Neural progenitor cell (in vitro differentiated cells): ENCODE results near the gene RBM15. TPM values are rescaled to one million over a fixed set of nuclear protein-coding genes. Genes with fewer than 3 reads are reported as not detected.

ENCODE experiments used
- DNase-seq: peaks from one replicate; pipeline ENCODE4 v3.0.0-alpha.2; 2016; ENCODE audit warnings: low spot score
- H2AFZ ChIP-seq: fragments of 200-600 bp; sonication (generic); replicated peaks from 2 replicates; pipeline ENCODE4 v1.6.1; 2016; ENCODE audit warnings: antibody characterized with exemption
- H3F3A ChIP-seq: fragments of 200-600 bp; sonication (generic); 2 replicates; pipeline ENCODE4 v1.6.1; 2016; ENCODE audit warnings: antibody characterized with exemption, low read depth
- H3K27ac ChIP-seq: fragments of 200-600 bp; sonication (generic); 2 replicates; pipeline ENCODE4 v1.5.1; 2016; ENCODE audit warnings: mild to moderate bottlenecking
- H3K27me3 ChIP-seq: fragments of 200-600 bp; sonication (generic); 2 replicates; pipeline ENCODE4 v1.6.1; 2016; ENCODE audit warnings: mild to moderate bottlenecking, moderate library complexity
- H3K36me3 ChIP-seq: fragments of 200-600 bp; sonication (generic); 2 replicates; pipeline ENCODE4 v1.5.1; 2016
- H3K4me1 ChIP-seq: fragments of 200-600 bp; sonication (generic); 2 replicates; pipeline ENCODE4 v1.6.1; 2016; ENCODE audit warnings: mixed run types
- H3K4me2 ChIP-seq: fragments of 200-600 bp; sonication (generic); 2 replicates; pipeline ENCODE4 v1.6.1; 2016
- H3K4me3 ChIP-seq: fragments of 200-600 bp; sonication (generic); 2 replicates; pipeline ENCODE4 v1.5.1; 2016
- H3K79me2 ChIP-seq: fragments of 200-600 bp; sonication (generic); 2 replicates; pipeline ENCODE4 v1.6.1; 2016; ENCODE audit warnings: low read depth
- H3K9ac ChIP-seq: fragments of 200-600 bp; sonication (generic); 2 replicates; pipeline ENCODE4 v1.6.1; 2016
- H3K9me3 ChIP-seq: fragments of 200-600 bp; sonication (generic); 2 replicates; pipeline ENCODE4 v1.5.1; 2016; ENCODE audit warnings: low read depth
- H4K20me1 ChIP-seq: fragments of 200-600 bp; sonication (generic); 2 replicates; pipeline ENCODE4 v1.6.1; 2016; ENCODE audit warnings: low read depth
- H3K27ac Mint-ChIP-seq: 3 replicates; pipeline ENCODE4 v1.8.0; 2021; ENCODE audit warnings: mixed read lengths
- H3K27me3 Mint-ChIP-seq: 2 replicates; pipeline ENCODE4 v1.8.0; 2022; ENCODE audit warnings: low read depth, mild to moderate bottlenecking, inconsistent platforms, moderate library complexity, mixed read lengths; ENCODE audit not compliant: insufficient read depth
- H3K36me3 Mint-ChIP-seq: 3 replicates; pipeline ENCODE4 v1.8.0; 2021; ENCODE audit warnings: mixed read lengths
- H3K4me1 Mint-ChIP-seq: 3 replicates; pipeline ENCODE4 v1.8.0; 2021; ENCODE audit warnings: mixed read lengths
- H3K4me3 Mint-ChIP-seq: 3 replicates; pipeline ENCODE4 v1.8.0; 2021; ENCODE audit warnings: mild to moderate bottlenecking, moderate library complexity, mixed read lengths
- H3K9me3 Mint-ChIP-seq: 3 replicates; pipeline ENCODE4 v1.8.0; 2020; ENCODE audit warnings: mixed read lengths
- EZH2 ChIP-seq: fragments of 200-600 bp; sonication (generic); IDR thresholded peaks from 2 replicates; pipeline ENCODE4 v1.6.1; 2017; ENCODE audit warnings: antibody characterized with exemption, mild to moderate bottlenecking, moderate library complexity
- EZH2phosphoT487 ChIP-seq: fragments of 200-600 bp; sonication (generic); IDR thresholded peaks from 2 replicates; pipeline ENCODE4 v1.6.1; 2017; ENCODE audit warnings: antibody characterized with exemption
- total RNA-seq: library from RNA; depleted of rRNA; stranded (reverse); fragments of >200 nt; gene quantifications from 2 replicates; pipeline ENCODE4 v1.2.3, GENCODE V29; 2015; ENCODE audit warnings: low replicate concordance
- TF ChIP-seq, protein P1 (sequence below): fragments of 200-600 bp; sonication (generic); IDR thresholded peaks from 2 replicates; pipeline ENCODE4 v1.5.1; 2017; ENCODE audit warnings: antibody characterized with exemption, mild to moderate bottlenecking

RBM15 gene
- total RNA-seq, 1 donor from 2014 or later, result 66.9 TPM

DNA sequence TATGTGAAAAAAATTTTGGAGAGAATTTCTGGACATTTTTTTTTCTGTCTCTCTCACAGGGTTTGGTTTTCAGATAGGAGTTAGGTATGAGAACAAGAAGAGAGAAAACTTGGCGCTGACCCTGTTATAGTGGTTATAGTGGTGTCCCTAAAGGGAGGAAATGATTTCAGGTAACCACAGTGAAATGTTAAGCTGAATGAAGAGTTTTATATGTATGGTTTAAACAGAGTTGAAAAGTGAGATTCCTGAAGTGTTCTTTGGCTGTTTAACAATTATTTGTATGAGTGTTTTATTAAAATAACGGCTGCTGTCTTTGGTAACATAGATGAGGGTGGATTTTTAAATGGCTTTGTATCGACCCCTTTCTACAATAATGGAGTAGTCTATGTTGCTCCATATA, 6.3 kb downstream of the RBM15 start:
- no peaks in the 10 kb centered on the region for H3K27me3 ChIP-seq
- H3K36me3 Mint-ChIP-seq, result peaks cover 27% of the 10 kb centered on the region
- H3K4me1 ChIP-seq, result peaks cover 93% of the 10 kb centered on the region
- TF ChIP-seq, protein P1, sequence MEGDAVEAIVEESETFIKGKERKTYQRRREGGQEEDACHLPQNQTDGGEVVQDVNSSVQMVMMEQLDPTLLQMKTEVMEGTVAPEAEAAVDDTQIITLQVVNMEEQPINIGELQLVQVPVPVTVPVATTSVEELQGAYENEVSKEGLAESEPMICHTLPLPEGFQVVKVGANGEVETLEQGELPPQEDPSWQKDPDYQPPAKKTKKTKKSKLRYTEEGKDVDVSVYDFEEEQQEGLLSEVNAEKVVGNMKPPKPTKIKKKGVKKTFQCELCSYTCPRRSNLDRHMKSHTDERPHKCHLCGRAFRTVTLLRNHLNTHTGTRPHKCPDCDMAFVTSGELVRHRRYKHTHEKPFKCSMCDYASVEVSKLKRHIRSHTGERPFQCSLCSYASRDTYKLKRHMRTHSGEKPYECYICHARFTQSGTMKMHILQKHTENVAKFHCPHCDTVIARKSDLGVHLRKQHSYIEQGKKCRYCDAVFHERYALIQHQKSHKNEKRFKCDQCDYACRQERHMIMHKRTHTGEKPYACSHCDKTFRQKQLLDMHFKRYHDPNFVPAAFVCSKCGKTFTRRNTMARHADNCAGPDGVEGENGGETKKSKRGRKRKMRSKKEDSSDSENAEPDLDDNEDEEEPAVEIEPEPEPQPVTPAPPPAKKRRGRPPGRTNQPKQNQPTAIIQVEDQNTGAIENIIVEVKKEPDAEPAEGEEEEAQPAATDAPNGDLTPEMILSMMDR, result no peak
- TF ChIP-seq EZH2phosphoT487 (no peak), EZH2 (no peak)
- peak overlapping the region; percentile 83 for H3K4me3 ChIP-seq
- peaks cover 31% of the 10 kb centered on the region for H3K36me3 ChIP-seq
- H3K9me3 Mint-ChIP-seq, result no peaks in the 10 kb centered on the region
- peak overlapping the region; percentile 86 for H3K4me2 ChIP-seq
- no peak overlapping the region for H3K27ac Mint-ChIP-seq
- DNase-seq, result no peak
- H3K27ac ChIP-seq, result peak overlapping the region; percentile 18
- H3F3A ChIP-seq, result peaks cover 16% of the 10 kb centered on the region
- H3K9me3 ChIP-seq, result no peaks in the 10 kb centered on the region
- H4K20me1 ChIP-seq, result peaks cover 100% of the 10 kb centered on the region
- H2AFZ ChIP-seq, result no peak overlapping the region
- H3K27me3 Mint-ChIP-seq, result no peaks in the 10 kb centered on the region
- H3K9ac ChIP-seq, result no peak overlapping the region
- peaks cover 76% of the 10 kb centered on the region for H3K4me1 Mint-ChIP-seq
- peaks cover 100% of the 10 kb centered on the region for H3K79me2 ChIP-seq
- no peak overlapping the region for H3K4me3 Mint-ChIP-seq

- Histone ChIP-seq H4K20me1 (peaks cover 100% of the 10 kb centered on the region), H3K4me1 (peaks cover 87% of the 10 kb centered on the region), H3K4me2 (peak overlapping the region; percentile 86)
Observed at GRCh38 chr1:110346690-110347089, 7.5 kb downstream of the RBM15 start.

GRCh38 chr1:110347182-110347893, 8.2 kb downstream of the RBM15 start:
- Histone ChIP-seq H3F3A (peaks cover 16% of the 10 kb centered on the region), H3K36me3 (peaks cover 38% of the 10 kb centered on the region), H3K79me2 (peaks cover 100% of the 10 kb centered on the region), H3K27ac (peak overlapping the region; percentile 8), H3K27me3 (no peaks in the 10 kb centered on the region), H3K4me1 (peaks cover 80% of the 10 kb centered on the region), H3K4me2 (peak overlapping the region; percentile 86), H3K9ac (peak overlapping the region; percentile 32), H3K4me3 (peak overlapping the region; percentile 22), H2AFZ (no peak overlapping the region), H3K9me3 (no peaks in the 10 kb centered on the region), H4K20me1 (peaks cover 100% of the 10 kb centered on the region)
- Mint-ChIP-seq H3K27me3 (no peaks in the 10 kb centered on the region), H3K9me3 (no peaks in the 10 kb centered on the region), H3K4me3 (peak overlapping the region; percentile 50), H3K36me3 (peaks cover 10% of the 10 kb centered on the region), H3K27ac (no peak overlapping the region), H3K4me1 (peaks cover 65% of the 10 kb centered on the region)
- TF ChIP-seq EZH2 (no peak), EZH2phosphoT487 (no peak)
- TF ChIP-seq, protein P1, result no peak
- no peak for DNase-seq

More at GRCh38 chr1:110346690-110347089, 7.5 kb downstream of the RBM15 start:
- DNase-seq, result peak; percentile 39
- Mint-ChIP-seq H3K9me3 (no peaks in the 10 kb centered on the region), H3K4me3 (no peak overlapping the region), H3K36me3 (peaks cover 16% of the 10 kb centered on the region), H3K27ac (no peak overlapping the region), H3K27me3 (no peaks in the 10 kb centered on the region), H3K4me1 (peaks cover 72% of the 10 kb centered on the region)
- peaks cover 16% of the 10 kb centered on the region for H3F3A ChIP-seq
- H3K9me3 ChIP-seq, result no peaks in the 10 kb centered on the region
- peaks cover 100% of the 10 kb centered on the region for H3K79me2 ChIP-seq
- H3K9ac ChIP-seq, result no peak overlapping the region
- H3K27me3 ChIP-seq, result no peaks in the 10 kb centered on the region
- H3K4me3 ChIP-seq, result peak overlapping the region; percentile 16
- TF ChIP-seq, protein P1, result no peak
- no peak for TF ChIP-seq EZH2
- no peak overlapping the region for H2AFZ ChIP-seq
- H3K27ac ChIP-seq, result no peak overlapping the region
- H3K36me3 ChIP-seq, result peaks cover 36% of the 10 kb centered on the region
